ENCODE results near the gene WBP2NL.
"Not testable (repeated sequence)": the region's sequence is repeated elsewhere in the genome, so short reads cannot be mapped to it uniquely, and the experiment has no call there.

WBP2NL gene
- long read RNA-seq, partial matches to known transcripts = 1 of 2 reads
- long read RNA-seq, other reads (novel, unspliced or antisense) = 1 of 2 reads

- DNase-seq (ENCODE audit: low read depth in 1 of 2, low spot score in 1 of 2) = peak; percentile 54 to 74
- Histone ChIP-seq H3K4me3 (replicated peaks; ENCODE audit: insufficient read depth, low read length) (peak within 1 kb of the TSS; percentile 38), H3K27ac (replicated peaks) (no peak within 1 kb of the TSS), H3K27me3 (ENCODE audit: insufficient read depth, poor library complexity, severe bottlenecking) (no peaks in the 10 kb centered on the region)
- TF ChIP-seq REST (IDR thresholded peaks at IDR 0.05; ENCODE audit: insufficient replicate concordance, low read depth) (no peak), POLR2AphosphoS5 (IDR thresholded peaks at IDR 0.05; ENCODE audit: low read depth) (no peak), GABPA (IDR thresholded peaks at IDR 0.05; ENCODE audit: low read depth) (no peak), CTCF (IDR thresholded peaks at IDR 0.05; ENCODE audit: insufficient read depth, low read length) (no peak), SPI1 (IDR thresholded peaks at IDR 0.05; ENCODE audit: borderline replicate concordance, low read depth) (no peak)
Measured at GRCh38 chr22:41998361-41999261, at the start of gene WBP2NL. Gene WBP2NL (plus strand): TSS chr22:41998788. CDS start chr22:41998819, 31 bp downstream.

- H3K4me3 ChIP-seq (replicated peaks; ENCODE audit: insufficient read depth, low read length); DNase-seq (ENCODE audit: low read depth in 1 of 2, low spot score in 1 of 2); H3K27me3 ChIP-seq (ENCODE audit: insufficient read depth, poor library complexity, severe bottlenecking); H3K27ac ChIP-seq (replicated peaks): not testable (repeated sequence)
Measured at GRCh38 chr22:41948928-41949296, 49.7 kb upstream of the WBP2NL start.

GRCh38 chr22:41949297-41949965, 49.2 kb upstream of the WBP2NL start:
- Histone ChIP-seq H3K4me3 (replicated peaks; ENCODE audit: insufficient read depth, low read length) (no peak overlapping the region), H3K27me3 (ENCODE audit: insufficient read depth, poor library complexity, severe bottlenecking) (no peaks in the 10 kb centered on the region), H3K27ac (replicated peaks) (no peak overlapping the region)
- no peak for TF ChIP-seq SPI1 (IDR thresholded peaks at IDR 0.05; ENCODE audit: borderline replicate concordance, low read depth)
- no peak for TF ChIP-seq REST (IDR thresholded peaks at IDR 0.05; ENCODE audit: insufficient replicate concordance, low read depth)
- no peak for TF ChIP-seq POLR2AphosphoS5 (IDR thresholded peaks at IDR 0.05; ENCODE audit: low read depth)
- no peak for TF ChIP-seq CTCF (IDR thresholded peaks at IDR 0.05; ENCODE audit: insufficient read depth, low read length)
- no peak for TF ChIP-seq GABPA (IDR thresholded peaks at IDR 0.05; ENCODE audit: low read depth)
- no peak for DNase-seq (ENCODE audit: low read depth in 1 of 2, low spot score in 1 of 2)

- Histone ChIP-seq H3K4me3 (replicated peaks; ENCODE audit: insufficient read depth, low read length) (no peak within 1 kb of the TSS), H3K27ac (replicated peaks) (no peak within 1 kb of the TSS), H3K27me3 (ENCODE audit: insufficient read depth, poor library complexity, severe bottlenecking) (no peaks in the 10 kb centered on the region)
- no peak for DNase-seq (ENCODE audit: low read depth in 1 of 2, low spot score in 1 of 2)
- TF ChIP-seq SPI1 (IDR thresholded peaks at IDR 0.05; ENCODE audit: borderline replicate concordance, low read depth) (no peak), POLR2AphosphoS5 (IDR thresholded peaks at IDR 0.05; ENCODE audit: low read depth) (no peak), CTCF (IDR thresholded peaks at IDR 0.05; ENCODE audit: insufficient read depth, low read length) (no peak), GABPA (IDR thresholded peaks at IDR 0.05; ENCODE audit: low read depth) (no peak), REST (IDR thresholded peaks at IDR 0.05; ENCODE audit: insufficient replicate concordance, low read depth) (no peak)
Measured at GRCh38 chr22:41951898-41952474, 46.6 kb upstream of the WBP2NL start, which contains the start of gene SMIM45. Gene SMIM45 (plus strand): TSS chr22:41952150.
